ENCODE results near the gene PDZD2. TPM values are rescaled to one million over a fixed set of nuclear protein-coding genes. Genes with fewer than 3 reads are reported as not detected.

Gene PDZD2
- total RNA-seq, 1 donor from 2014 or later = 7.8 TPM

DNA sequence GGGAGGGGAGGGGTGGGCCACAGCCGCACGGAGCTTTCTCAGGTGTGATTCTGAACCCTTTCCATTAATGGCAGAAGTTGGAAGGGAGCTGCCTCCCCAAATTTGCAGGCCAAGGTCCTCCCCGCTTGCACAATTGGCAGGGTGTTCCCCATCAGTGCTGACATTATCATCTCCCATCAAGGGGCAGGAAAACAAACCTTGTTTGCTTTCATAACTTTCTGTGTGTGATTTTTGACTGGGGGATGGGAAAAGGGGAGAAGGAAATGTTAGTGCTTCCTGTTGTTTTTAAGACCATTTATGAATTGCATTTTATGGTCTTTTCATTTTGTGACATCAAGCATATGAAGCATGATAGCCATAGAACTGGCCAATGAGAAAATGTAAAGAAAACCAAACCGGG lies 292.9 kb downstream of the PDZD2 start:
- no peak for DNase-seq (ENCODE audit: low spot score)

DNA sequence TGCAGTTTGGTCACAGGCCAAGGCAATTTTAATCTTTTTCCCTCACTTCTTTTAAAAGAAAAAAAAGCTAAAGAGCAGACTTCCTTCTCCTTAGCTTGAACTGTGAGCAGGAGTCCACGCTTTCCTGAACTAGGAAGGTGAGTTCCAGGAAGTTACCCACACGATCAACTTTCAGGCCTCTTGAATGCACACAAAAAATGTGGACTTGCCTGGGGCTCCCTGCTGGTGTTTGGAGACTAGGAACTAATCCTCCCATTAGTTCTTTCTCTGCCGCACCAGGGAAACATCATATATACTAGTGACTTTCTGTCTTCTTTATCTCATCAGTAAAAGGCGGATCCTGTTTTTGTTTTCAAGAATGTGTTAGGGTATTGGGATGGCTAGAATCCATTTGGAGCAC lies 295.2 kb downstream of the PDZD2 start:
- DNase-seq (ENCODE audit: low spot score) = no peak

DNA sequence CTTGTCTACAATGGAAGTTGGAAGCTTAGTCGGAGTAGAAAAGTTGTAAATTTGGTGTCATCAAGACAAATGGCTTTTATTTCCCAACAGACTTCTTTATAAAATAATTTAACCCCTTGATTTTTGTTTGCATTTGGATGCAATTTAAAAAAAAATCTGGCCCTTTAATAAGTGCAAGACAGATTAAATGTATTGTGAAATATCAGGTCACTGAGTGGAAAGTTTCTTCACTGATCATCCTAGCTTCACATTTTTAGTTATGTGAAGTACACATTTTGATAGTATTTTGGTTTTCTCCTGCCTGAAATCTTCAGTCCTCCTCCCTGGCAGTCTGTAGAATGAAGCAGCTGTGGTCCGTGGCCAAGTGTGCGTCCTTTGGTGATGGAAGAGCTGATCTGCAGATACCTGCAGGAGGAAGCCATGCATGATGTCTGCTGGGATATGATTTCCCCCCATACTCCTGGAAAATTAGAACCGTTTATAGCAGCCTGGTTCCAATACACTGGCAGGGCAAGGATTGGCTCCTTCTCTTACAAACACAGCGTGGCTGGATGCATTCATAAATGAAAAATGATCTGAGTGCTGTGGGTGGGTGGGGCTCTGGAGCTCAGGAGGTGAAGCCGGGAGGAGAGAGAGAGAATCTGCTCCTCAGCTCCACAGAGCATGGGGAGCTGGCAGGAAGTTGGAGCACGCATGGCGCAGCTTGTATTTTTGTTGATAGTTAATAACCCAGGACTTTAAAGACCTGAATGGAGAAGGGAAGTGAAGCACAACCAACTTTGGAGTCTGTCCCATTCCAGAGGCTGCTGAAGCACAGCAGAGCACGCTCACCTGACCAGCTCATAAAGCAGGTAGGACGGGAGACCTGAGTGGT lies 296.8 kb downstream of the PDZD2 start:
- no peak for DNase-seq (ENCODE audit: low spot score)

GRCh38 chr5:31936683-31937082 lies 297.8 kb downstream of the PDZD2 start:
- no peak for DNase-seq (ENCODE audit: low spot score)

GRCh38 chr5:31937226-31937625 lies 298.3 kb downstream of the PDZD2 start:
- no peak for DNase-seq (ENCODE audit: low spot score)

DNA sequence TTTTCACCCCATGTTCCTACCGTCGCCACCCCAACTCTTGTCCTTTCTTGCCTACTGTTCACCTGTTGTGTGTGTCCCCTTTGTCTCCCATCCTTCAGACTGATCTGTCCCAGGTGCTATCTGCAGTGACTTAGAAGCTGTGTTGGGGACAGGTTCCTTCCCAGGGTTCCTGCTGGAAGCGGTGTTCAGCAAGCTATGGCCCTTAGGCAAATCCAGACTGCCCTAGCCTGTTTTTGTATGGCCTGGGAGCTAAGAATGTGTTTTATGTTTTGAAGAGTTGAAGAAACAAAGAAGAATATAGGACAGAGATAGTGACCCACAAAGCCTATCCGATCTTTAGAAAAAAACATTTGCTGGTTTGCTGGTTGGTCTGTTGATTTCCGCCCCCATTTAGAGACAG lies 298.8 kb downstream of the PDZD2 start:
- DNase-seq (ENCODE audit: low spot score) = no peak

GRCh38 chr5:31939151-31939550 lies 300.2 kb downstream of the PDZD2 start:
- no peak for DNase-seq (ENCODE audit: low spot score)

DNA sequence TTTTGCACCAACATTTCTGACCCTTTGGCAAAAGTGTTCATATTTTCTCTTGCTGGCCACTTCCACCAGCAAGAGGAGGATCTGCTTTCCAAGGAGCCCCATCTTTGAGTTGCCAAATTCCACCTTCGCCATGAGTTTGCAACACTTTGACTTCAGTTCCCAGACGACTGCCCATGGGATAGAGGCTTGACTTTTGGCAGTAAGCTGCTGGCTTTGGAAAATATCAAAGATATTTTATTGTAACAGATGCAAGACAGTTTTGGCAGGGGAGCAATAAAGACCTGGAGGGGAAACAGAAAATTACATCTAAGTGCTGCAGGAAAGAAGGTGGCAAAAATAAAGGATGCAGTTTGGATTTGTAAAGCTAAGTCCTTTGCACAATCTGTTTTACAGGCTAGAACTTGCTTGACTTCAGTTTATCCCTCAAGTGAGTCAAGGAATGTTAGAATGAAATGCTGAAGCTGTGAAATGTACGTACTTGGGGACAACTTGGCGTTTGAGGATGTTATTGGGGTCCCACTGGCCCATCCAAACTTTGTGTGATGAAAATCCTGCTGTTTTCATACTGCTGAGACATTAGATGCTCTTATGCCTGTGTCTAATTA lies 302.3 kb downstream of the PDZD2 start:
- no peak for DNase-seq (ENCODE audit: low spot score)

DNA sequence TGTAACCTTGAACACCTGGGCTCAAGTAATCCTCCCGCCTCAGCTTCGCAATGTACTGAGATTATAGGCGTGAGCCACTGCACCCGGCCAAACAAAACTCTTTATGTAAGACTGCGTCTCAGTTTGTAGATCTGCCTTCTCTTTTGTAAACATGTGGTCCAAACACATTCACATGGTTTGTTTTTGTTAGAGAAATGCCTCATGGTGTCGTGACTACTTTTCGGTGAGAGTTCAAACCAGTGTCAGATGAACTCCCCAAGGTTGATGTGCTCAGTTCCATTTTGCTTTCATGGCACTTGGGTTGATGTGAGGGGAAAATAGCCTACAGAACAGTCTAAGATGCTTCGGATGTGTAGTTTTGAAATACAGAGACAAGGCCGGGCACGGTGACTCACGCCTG lies 303.6 kb downstream of the PDZD2 start:
- no peak for DNase-seq (ENCODE audit: low spot score)

GRCh38 chr5:31944684-31945445 lies 305.9 kb downstream of the PDZD2 start:
- no peak for DNase-seq (ENCODE audit: low spot score)

GRCh38 chr5:31948006-31948405 lies 309.1 kb downstream of the PDZD2 start:
- no peak for DNase-seq (ENCODE audit: low spot score)

- no peak for DNase-seq (ENCODE audit: low spot score)
These were observed 313.1 kb downstream of the PDZD2 start for GRCh38 chr5:31952067-31952466.

- DNase-seq (ENCODE audit: low spot score) = no peak
These were observed 315.2 kb downstream of the PDZD2 start for GRCh38 chr5:31954091-31954490.

- no peak for DNase-seq (ENCODE audit: low spot score)
These were observed 318.2 kb downstream of the PDZD2 start for GRCh38 chr5:31957151-31957550.

DNA sequence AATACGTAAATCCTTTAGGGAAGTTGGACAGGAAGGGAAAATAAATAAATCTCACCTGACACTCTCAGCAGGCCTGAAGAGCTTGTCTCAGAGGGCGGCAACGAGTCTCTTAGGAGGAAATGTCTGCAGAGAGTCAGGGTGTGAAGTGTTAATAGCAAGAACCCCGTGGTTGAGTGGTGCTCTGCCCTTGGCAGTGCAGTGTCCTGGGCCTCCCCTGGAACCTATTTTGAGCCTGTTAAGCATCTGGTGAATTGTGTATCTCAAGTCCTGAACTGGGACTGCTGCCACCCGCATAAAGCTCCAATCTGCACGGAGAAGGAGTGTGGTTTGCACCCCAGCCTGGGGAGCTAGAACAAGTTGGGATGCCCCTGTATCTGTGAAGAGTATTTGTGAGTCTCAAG lies 323.4 kb downstream of the PDZD2 start:
- DNase-seq (ENCODE audit: low spot score) = no peak

DNA sequence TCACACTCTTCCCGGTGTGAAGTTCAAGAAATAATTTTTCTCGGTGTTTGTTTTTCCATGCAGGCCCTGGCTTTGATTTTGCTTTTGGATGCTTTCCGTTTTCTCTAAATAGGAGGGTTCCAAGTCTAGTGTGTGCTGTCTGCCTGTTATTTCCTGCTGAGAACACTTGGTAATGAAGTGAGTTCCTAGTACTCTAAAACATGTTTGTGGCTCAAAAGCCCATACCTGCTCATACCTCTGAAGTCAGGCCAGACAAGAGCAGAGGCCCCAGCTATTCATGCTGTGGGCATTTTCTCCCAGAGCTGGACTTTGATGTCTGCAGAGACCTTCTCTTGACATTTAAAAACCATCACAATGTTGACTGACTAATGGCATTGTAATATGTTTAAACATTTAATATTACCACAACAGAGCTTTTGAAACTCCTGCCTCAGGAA lies 324.0 kb downstream of the PDZD2 start:
- DNase-seq (ENCODE audit: low spot score) = no peak

DNA sequence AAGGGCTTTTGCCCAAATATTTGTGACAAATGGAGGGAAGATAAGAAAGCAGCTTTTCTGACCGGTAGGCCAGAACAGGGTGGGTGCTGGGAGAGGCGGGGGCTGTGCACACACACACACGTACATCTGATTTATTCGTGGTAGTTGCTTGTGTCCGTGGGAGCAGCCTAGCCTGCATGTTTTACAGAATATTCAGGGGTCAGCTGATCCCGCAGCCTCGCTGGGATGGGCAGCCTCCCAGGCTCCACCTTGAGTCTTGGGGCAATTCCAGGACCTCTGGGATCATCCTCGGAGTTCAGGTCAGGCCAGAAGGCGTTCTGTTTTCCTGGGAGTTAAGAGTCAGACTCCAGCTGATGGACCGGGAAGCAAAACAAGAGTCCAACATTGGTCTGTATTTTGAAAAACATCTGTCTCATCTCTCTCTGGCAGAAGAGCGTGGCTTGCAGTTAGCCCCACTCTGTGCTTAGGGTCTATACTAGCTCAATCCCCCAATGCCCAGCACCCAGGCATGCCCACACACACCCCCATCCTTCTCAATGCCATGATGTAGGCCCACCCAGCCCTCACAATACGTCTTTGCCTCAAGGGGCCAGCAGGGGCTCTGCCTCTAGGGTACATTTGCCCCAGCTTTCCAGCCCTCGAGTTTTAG lies 324.6 kb downstream of the PDZD2 start:
- no peak for DNase-seq (ENCODE audit: low spot score)

- DNase-seq (ENCODE audit: low spot score) = no peak
These were observed 325.1 kb downstream of the PDZD2 start for GRCh38 chr5:31964007-31964360.

DNA sequence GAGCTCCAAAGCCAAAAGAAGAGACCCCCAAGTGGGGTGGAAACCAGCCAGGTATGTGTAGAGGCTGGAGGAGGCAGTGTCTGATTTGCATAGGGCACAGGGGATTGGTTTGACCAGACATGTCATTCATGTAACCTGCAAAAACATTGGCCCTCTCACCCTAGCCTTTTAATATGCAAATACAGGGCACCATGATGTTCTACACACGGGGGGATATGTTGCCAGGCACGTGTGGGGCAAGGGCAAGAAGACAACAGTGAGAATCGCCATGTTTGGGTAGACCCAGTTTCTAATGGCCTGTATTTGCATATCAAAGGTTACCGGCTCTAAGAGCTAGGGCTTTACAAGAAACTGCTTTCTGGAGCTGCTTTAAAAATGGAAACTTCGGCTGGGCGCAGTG lies 326.3 kb downstream of the PDZD2 start:
- DNase-seq (ENCODE audit: low spot score) = no peak

DNA sequence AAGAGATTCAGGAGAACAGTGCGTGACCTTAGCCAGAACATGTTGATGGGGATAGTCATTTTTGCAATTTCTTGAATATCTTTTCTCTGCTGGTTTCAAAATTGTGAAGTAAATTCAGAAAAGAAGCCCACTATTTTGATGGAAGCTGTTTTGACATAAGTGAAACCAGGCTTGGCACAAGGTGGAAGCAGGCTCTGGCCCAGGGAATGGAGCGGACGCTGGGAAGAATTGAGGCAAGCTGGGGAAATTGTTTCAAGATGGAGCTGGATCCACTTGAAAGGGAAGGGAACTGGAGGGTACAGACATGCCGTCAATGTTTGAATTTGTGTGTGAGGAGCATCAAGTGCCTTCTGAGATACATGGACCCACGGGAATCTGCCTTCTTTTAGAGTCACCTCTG lies 328.0 kb downstream of the PDZD2 start:
- no peak for DNase-seq (ENCODE audit: low spot score)

GRCh38 chr5:31967461-31967860 lies 328.5 kb downstream of the PDZD2 start:
- DNase-seq (ENCODE audit: low spot score) = no peak

- DNase-seq (ENCODE audit: low spot score) = no peak
These were observed 333.6 kb downstream of the PDZD2 start for GRCh38 chr5:31972558-31972957.

Measured in ureter (tissue), 1 donor.